GM12865 (cell line): ENCODE data around the gene NEXN.
A peak's percentile ranks its signal among the peaks of the same experiment; 100 is the strongest.

Source experiments
- DNase-seq: peaks from one replicate; pipeline ENCODE4 v3.0.0; 2010; ENCODE audit warnings: low read depth
- H3K4me3 ChIP-seq: 2 replicates; pipeline ENCODE4 v1.5.1; 2011; ENCODE audit warnings: mild to moderate bottlenecking, low read depth, low read length, control low read depth
- CTCF ChIP-seq: IDR thresholded peaks from 2 replicates; pipeline ENCODE4 v1.5.1; 2011; ENCODE audit warnings: low read length, control low read depth, low read depth, inconsistent platforms; ENCODE audit not compliant: insufficient read depth; ENCODE audit errors: missing control alignments

NEXN gene

DNA sequence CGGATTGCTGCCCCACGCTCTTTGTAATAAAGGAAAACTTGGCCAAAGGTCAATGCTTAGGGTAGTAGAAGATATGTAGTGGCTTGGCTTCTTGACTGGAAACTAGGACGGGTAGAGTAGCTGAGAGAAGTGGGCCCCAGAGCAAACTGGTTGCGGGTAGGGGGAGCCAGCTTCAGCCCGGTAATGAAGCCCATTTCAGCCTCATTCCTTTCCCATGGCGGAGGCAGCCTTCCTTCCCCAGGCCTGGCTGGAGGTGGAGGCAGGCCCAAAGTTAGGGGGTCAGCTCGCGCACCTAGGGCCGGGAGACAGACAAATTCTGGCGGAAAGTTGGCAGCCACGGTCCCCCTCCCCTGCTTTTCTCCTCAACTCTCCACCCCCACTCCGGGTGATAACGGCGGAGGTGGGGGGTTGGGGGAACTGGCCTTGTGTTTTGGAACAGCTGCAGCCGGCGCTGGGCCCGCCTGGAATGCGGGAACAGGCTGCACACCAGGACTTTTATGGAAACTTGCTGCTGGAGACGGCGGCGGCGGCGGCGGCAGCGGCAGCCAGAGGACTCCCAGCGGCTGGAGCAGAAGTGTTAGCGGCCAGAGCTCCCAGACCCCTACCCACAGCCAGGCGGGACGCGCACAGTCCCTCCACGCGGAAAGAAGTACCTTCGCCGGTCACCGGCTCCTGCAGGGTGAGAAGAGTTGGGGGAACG is at the start of gene NEXN:
Gene NEXN, plus strand, starts transcription at position 544 of the 700 bp plus-strand sequence. CDS start 27,483 bp downstream, outside the sequence.
- peak within 1 kb of the TSS; percentile 40 for H3K4me3 ChIP-seq
- no peak for DNase-seq

GRCh38 chr1:77841574-77841973 is 46.9 kb upstream of the NEXN start:
- H3K4me3 ChIP-seq, result no peak overlapping the region
- DNase-seq, result no peak
- no peak for TF ChIP-seq CTCF

More for the DNA sequence above, at the start of gene NEXN:
- TF ChIP-seq CTCF, result no peak

DNA sequence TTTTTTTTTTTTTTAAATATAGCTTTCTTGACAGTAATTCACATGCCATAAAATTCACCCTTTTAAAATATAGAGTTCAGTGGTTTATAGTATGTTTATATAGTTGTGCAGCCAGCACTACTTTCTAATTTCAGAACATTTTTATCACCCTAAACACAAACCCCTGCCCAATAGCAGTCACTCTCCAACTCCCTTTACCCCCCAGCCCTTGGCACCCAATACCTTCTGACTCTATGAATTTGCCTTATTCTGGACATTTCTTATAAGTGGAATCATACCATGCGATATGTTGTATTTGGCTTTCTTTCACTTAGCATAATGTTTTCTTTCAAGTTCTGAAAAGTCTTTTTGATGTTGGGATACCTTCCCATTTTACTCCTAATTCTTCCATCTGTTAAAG is 42.5 kb upstream of the NEXN start:
- TF ChIP-seq CTCF, result no peak
- no peak overlapping the region for H3K4me3 ChIP-seq
- no peak for DNase-seq

DNA sequence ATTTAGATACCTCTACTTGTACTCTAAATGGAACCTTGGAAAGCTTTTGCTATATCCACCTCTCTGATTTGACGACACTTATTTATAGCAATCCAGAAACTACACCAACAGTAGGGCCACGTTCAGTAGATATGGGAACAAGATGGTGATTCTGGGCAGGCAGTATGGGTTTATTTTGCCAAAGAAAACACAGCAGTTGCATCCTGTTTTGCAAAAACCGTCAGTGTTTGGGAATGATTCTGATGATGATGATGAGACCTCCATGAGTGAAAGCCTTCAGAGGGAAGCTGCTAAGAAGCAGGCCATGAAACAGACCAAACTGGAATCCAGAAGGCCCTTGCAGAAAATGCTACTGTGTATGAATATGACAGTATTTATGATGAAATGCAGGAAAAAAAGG is 41.5 kb upstream of the NEXN start:
- no peak for TF ChIP-seq CTCF
- DNase-seq, result no peak
- H3K4me3 ChIP-seq, result no peak overlapping the region

- DNase-seq, result peak; percentile 31
- H3K4me3 ChIP-seq, result no peak overlapping the region
- no peak for TF ChIP-seq CTCF
These were observed 40.8 kb upstream of the NEXN start for GRCh38 chr1:77847621-77848080.

GRCh38 chr1:77850082-77850481 is 38.3 kb upstream of the NEXN start:
- DNase-seq, result no peak
- H3K4me3 ChIP-seq, result no peak overlapping the region
- no peak for TF ChIP-seq CTCF

- no peak for DNase-seq
- no peak for TF ChIP-seq CTCF
These were observed 30.9 kb upstream of the NEXN start for GRCh38 chr1:77857552-77857951.

More at GRCh38 chr1:77857552-77857951, 30.9 kb upstream of the NEXN start:
- H3K4me3 ChIP-seq, result no peak overlapping the region
